ENCODE data around the gene CSF3R.
"Not testable (repeated sequence)": the region's sequence is repeated elsewhere in the genome, so short reads cannot be mapped to it uniquely, and the experiment has no call there.

Gene CSF3R

GRCh38 chr1:36493524-36493923 is 10.8 kb upstream of the CSF3R start:
- no peak overlapping the region for H3K27ac ChIP-seq (ENCODE audit: low read depth, low read length)
- H3K4me3 ChIP-seq (ENCODE audit: low read length), result no peak overlapping the region
- H3K9ac ChIP-seq (ENCODE audit: low read depth, low read length), result no peak overlapping the region
- no peaks in the 10 kb centered on the region for H3K4me1 ChIP-seq (ENCODE audit: insufficient read depth, low read length)
- no peaks in the 10 kb centered on the region; the same call in none of the 2 replicates for H3K27me3 ChIP-seq (ENCODE audit: insufficient read depth, low read length)
- 90% methylated on average over 9 of the region's 9 CpGs for WGBS
- no peaks in the 10 kb centered on the region for H3K36me3 ChIP-seq (ENCODE audit: insufficient read depth, low read length)
- H3K9me3 ChIP-seq (ENCODE audit: insufficient read depth, low read depth, low read length), result no peaks in the 10 kb centered on the region

- 74% methylated on average over 8 of the region's 9 CpGs for WGBS
- no peaks in the 10 kb centered on the region for H3K36me3 ChIP-seq (ENCODE audit: insufficient read depth, low read length)
- H3K9ac ChIP-seq (ENCODE audit: low read depth, low read length), result no peak overlapping the region
- no peak overlapping the region for H3K4me3 ChIP-seq (ENCODE audit: low read length)
- no peak overlapping the region for H3K27ac ChIP-seq (ENCODE audit: low read depth, low read length)
- no peaks in the 10 kb centered on the region for H3K9me3 ChIP-seq (ENCODE audit: insufficient read depth, low read depth, low read length)
- H3K4me1 ChIP-seq (ENCODE audit: insufficient read depth, low read length), result no peaks in the 10 kb centered on the region
- H3K27me3 ChIP-seq (ENCODE audit: insufficient read depth, low read length), result no peaks in the 10 kb centered on the region; the same call in 1 of the 2 replicates
Observed at GRCh38 chr1:36492491-36492890, 9.8 kb upstream of the CSF3R start.

- not testable (repeated sequence) for H3K36me3 ChIP-seq (ENCODE audit: insufficient read depth, low read length); H3K9ac ChIP-seq (ENCODE audit: low read depth, low read length); H3K9me3 ChIP-seq (ENCODE audit: insufficient read depth, low read depth, low read length); H3K27me3 ChIP-seq (ENCODE audit: insufficient read depth, low read length); H3K27ac ChIP-seq (ENCODE audit: low read depth, low read length); H3K4me1 ChIP-seq (ENCODE audit: insufficient read depth, low read length); H3K4me3 ChIP-seq (ENCODE audit: low read length)
- 84% methylated on average over 9 of the region's 10 CpGs for WGBS
Observed at GRCh38 chr1:36489258-36490051, 6.7 kb upstream of the CSF3R start.

- Histone ChIP-seq H3K9ac (ENCODE audit: low read depth, low read length) (no peak overlapping the region), H3K27me3 (ENCODE audit: insufficient read depth, low read length) (no peaks in the 10 kb centered on the region), H3K27ac (ENCODE audit: low read depth, low read length) (no peak overlapping the region), H3K4me1 (ENCODE audit: insufficient read depth, low read length) (no peaks in the 10 kb centered on the region), H3K4me3 (ENCODE audit: low read length) (no peak overlapping the region), H3K36me3 (ENCODE audit: insufficient read depth, low read length) (no peaks in the 10 kb centered on the region), H3K9me3 (ENCODE audit: insufficient read depth, low read depth, low read length) (no peaks in the 10 kb centered on the region)
- WGBS, result 82% methylated on average over 3 of the region's 3 CpGs
Observed at GRCh38 chr1:36487906-36488305, 5.2 kb upstream of the CSF3R start.

GRCh38 chr1:36487336-36487725 is 4.6 kb upstream of the CSF3R start:
- H3K4me1 ChIP-seq (ENCODE audit: insufficient read depth, low read length); H3K27ac ChIP-seq (ENCODE audit: low read depth, low read length); H3K4me3 ChIP-seq (ENCODE audit: low read length); H3K9me3 ChIP-seq (ENCODE audit: insufficient read depth, low read depth, low read length); H3K9ac ChIP-seq (ENCODE audit: low read depth, low read length); H3K27me3 ChIP-seq (ENCODE audit: insufficient read depth, low read length); H3K36me3 ChIP-seq (ENCODE audit: insufficient read depth, low read length): not testable (repeated sequence)
- 95% methylated on average over 9 of the region's 9 CpGs for WGBS

GRCh38 chr1:36486439-36487335 is 4.0 kb upstream of the CSF3R start:
- Histone ChIP-seq H3K9ac (ENCODE audit: low read depth, low read length) (no peak overlapping the region), H3K36me3 (ENCODE audit: insufficient read depth, low read length) (no peaks in the 10 kb centered on the region), H3K9me3 (ENCODE audit: insufficient read depth, low read depth, low read length) (no peaks in the 10 kb centered on the region), H3K27me3 (ENCODE audit: insufficient read depth, low read length) (no peaks in the 10 kb centered on the region), H3K4me3 (ENCODE audit: low read length) (no peak overlapping the region), H3K27ac (ENCODE audit: low read depth, low read length) (no peak overlapping the region), H3K4me1 (ENCODE audit: insufficient read depth, low read length) (no peaks in the 10 kb centered on the region)
- WGBS, result 88% methylated on average over 17 of the region's 17 CpGs

GRCh38 chr1:36486093-36486438 is 3.4 kb upstream of the CSF3R start:
- no peaks in the 10 kb centered on the region for H3K9me3 ChIP-seq (ENCODE audit: insufficient read depth, low read depth, low read length)
- no peak overlapping the region for H3K4me3 ChIP-seq (ENCODE audit: low read length)
- 96% methylated on average over 2 of the region's 2 CpGs for WGBS
- H3K36me3 ChIP-seq (ENCODE audit: insufficient read depth, low read length), result no peaks in the 10 kb centered on the region
- no peaks in the 10 kb centered on the region for H3K27me3 ChIP-seq (ENCODE audit: insufficient read depth, low read length)
- H3K9ac ChIP-seq (ENCODE audit: low read depth, low read length), result no peak overlapping the region
- H3K4me1 ChIP-seq (ENCODE audit: insufficient read depth, low read length), result no peaks in the 10 kb centered on the region
- no peak overlapping the region for H3K27ac ChIP-seq (ENCODE audit: low read depth, low read length)

- no peak overlapping the region for H3K4me3 ChIP-seq (ENCODE audit: low read length)
- H3K9ac ChIP-seq (ENCODE audit: low read depth, low read length), result no peak overlapping the region
- WGBS, result 85% methylated on average over 2 of the region's 2 CpGs
Observed at GRCh38 chr1:36484099-36484498, 1.4 kb upstream of the CSF3R start.

GRCh38 chr1:36481771-36482723 is 666 bp downstream of the CSF3R start:
- Histone ChIP-seq H3K9me3 (ENCODE audit: insufficient read depth, low read depth, low read length) (no peaks in the 10 kb centered on the region), H3K4me1 (ENCODE audit: insufficient read depth, low read length) (no peaks in the 10 kb centered on the region), H3K9ac (ENCODE audit: low read depth, low read length) (no peak overlapping the region), H3K27ac (ENCODE audit: low read depth, low read length) (no peak overlapping the region), H3K27me3 (ENCODE audit: insufficient read depth, low read length) (no peaks in the 10 kb centered on the region), H3K36me3 (ENCODE audit: insufficient read depth, low read length) (no peaks in the 10 kb centered on the region), H3K4me3 (ENCODE audit: low read length) (no peak overlapping the region)
- 65% methylated on average over 25 of the region's 26 CpGs for WGBS

More at GRCh38 chr1:36484099-36484498, 1.4 kb upstream of the CSF3R start:
- Histone ChIP-seq H3K27ac (ENCODE audit: low read depth, low read length) (no peak overlapping the region), H3K9me3 (ENCODE audit: insufficient read depth, low read depth, low read length) (no peaks in the 10 kb centered on the region), H3K36me3 (ENCODE audit: insufficient read depth, low read length) (no peaks in the 10 kb centered on the region), H3K27me3 (ENCODE audit: insufficient read depth, low read length) (no peaks in the 10 kb centered on the region), H3K4me1 (ENCODE audit: insufficient read depth, low read length) (no peaks in the 10 kb centered on the region)

GRCh38 chr1:36481091-36481490 is 1.6 kb downstream of the CSF3R start:
- Histone ChIP-seq H3K9ac (ENCODE audit: low read depth, low read length) (no peak overlapping the region), H3K27ac (ENCODE audit: low read depth, low read length) (no peak overlapping the region), H3K4me3 (ENCODE audit: low read length) (no peak overlapping the region), H3K36me3 (ENCODE audit: insufficient read depth, low read length) (no peaks in the 10 kb centered on the region), H3K9me3 (ENCODE audit: insufficient read depth, low read depth, low read length) (no peaks in the 10 kb centered on the region), H3K4me1 (ENCODE audit: insufficient read depth, low read length) (no peaks in the 10 kb centered on the region), H3K27me3 (ENCODE audit: insufficient read depth, low read length) (no peaks in the 10 kb centered on the region)
- WGBS, result 87% methylated on average over 6 of the region's 6 CpGs
